IMR-90 (cell line): ENCODE results near the gene DOCK10. TPM values are rescaled to one million over a fixed set of nuclear protein-coding genes. Genes with fewer than 3 reads are reported as not detected.
A peak's percentile ranks its signal among the peaks of the same experiment; 100 is the strongest.

Source experiments
- ATAC-seq: fragments of 200-7000 bp; cut with Tn5 transposase; 2 replicates; pipeline ENCODE4 v1.9.1; 2020; ENCODE audit warnings: low read depth, mild to moderate bottlenecking, moderate library complexity
- BruUV-seq: library from RNA; stranded (reverse); fragments of 400-500 nt; replicated peaks from 2 replicates; lab custom pipeline; 2021; lab: Mats Ljungman, UMichigan
- CTCF ChIA-PET: fragments of 300-600 bp; formaldehyde crosslinking; extraction: SDS; loops from one replicate; lab custom pipeline; 2021; ENCODE audit warnings: antibody characterized with exemption; lab: Yijun Ruan, JAX
- POLR2A ChIA-PET: fragments of 300-600 bp; sonication (Branson Sonifier 250); formaldehyde crosslinking; loops from one replicate; lab custom pipeline; 2022; ENCODE audit warnings: antibody characterized with exemption; ENCODE audit not compliant: unreplicated experiment; lab: Charles Lee
- DNase-seq: peaks from one replicate; pipeline ENCODE4 v3.0.0; 2013
- H2AFZ ChIP-seq: replicated peaks from 2 replicates; pipeline ENCODE3; 2013; ENCODE audit warnings: low read length, mild to moderate bottlenecking; ENCODE audit not compliant: poor library complexity
- H2AK5ac ChIP-seq: 2 replicates; pipeline ENCODE4 v1.6.1; 2013; ENCODE audit warnings: low read depth, low read length, inconsistent platforms
- H2AK9ac ChIP-seq: replicated peaks from 2 replicates; pipeline ENCODE3; 2013; ENCODE audit warnings: mild to moderate bottlenecking, low read depth, low read length, moderate library complexity; ENCODE audit not compliant: poor library complexity
- H2BK120ac ChIP-seq: 2 replicates; pipeline ENCODE4 v1.6.1; 2013; ENCODE audit warnings: low read depth, low read length, inconsistent platforms
- H2BK15ac ChIP-seq: 3 replicates; pipeline ENCODE4 v1.6.1; 2013; ENCODE audit warnings: low read depth, low read length, inconsistent platforms
- H2BK20ac ChIP-seq: 2 replicates; pipeline ENCODE4 v1.6.1; 2013; ENCODE audit warnings: low read depth, mild to moderate bottlenecking, inconsistent platforms, low read length, moderate library complexity
- H2BK5ac ChIP-seq: 2 replicates; pipeline ENCODE4 v1.6.1; 2013; ENCODE audit warnings: mild to moderate bottlenecking, low read depth, low read length, inconsistent platforms; ENCODE audit not compliant: poor library complexity, severe bottlenecking
- H3K14ac ChIP-seq: replicated peaks from 2 replicates; pipeline ENCODE4 v1.6.1; 2013; ENCODE audit warnings: low read depth, low read length, inconsistent platforms
- H3K18ac ChIP-seq: 2 replicates; pipeline ENCODE4 v1.6.1; 2013; ENCODE audit warnings: low read depth, low read length, control low read depth
- H3K23ac ChIP-seq: 2 replicates; pipeline ENCODE4 v1.6.1; 2013; ENCODE audit warnings: low read depth, low read length, inconsistent platforms
- H3K27ac ChIP-seq: 2 replicates; pipeline ENCODE4 v1.5.1; 2013; ENCODE audit warnings: mild to moderate bottlenecking, control low read depth, low read length; ENCODE audit not compliant: insufficient read depth
- H3K27me3 ChIP-seq: 2 replicates; pipeline ENCODE4 v1.6.1; 2013; ENCODE audit warnings: low read length; ENCODE audit not compliant: control insufficient read depth, insufficient read depth
- H3K36me3 ChIP-seq: 2 replicates; pipeline ENCODE4 v1.6.1; 2013; ENCODE audit warnings: low read length, mixed read lengths; ENCODE audit not compliant: control insufficient read depth, insufficient read depth
- H3K4ac ChIP-seq: 2 replicates; pipeline ENCODE4 v1.6.1; 2013; ENCODE audit warnings: low read depth, low read length, inconsistent platforms
- H3K4me1 ChIP-seq: 2 replicates; pipeline ENCODE4 v1.6.1; 2013; ENCODE audit warnings: low read length, mixed read lengths; ENCODE audit not compliant: control insufficient read depth, insufficient read depth
- H3K4me2 ChIP-seq: 2 replicates; pipeline ENCODE4 v1.6.1; 2013; ENCODE audit warnings: low read depth, mild to moderate bottlenecking, control low read depth, low read length, moderate library complexity
- H3K4me3 ChIP-seq: 2 replicates; pipeline ENCODE4 v1.5.1; 2013; ENCODE audit warnings: low read depth, mild to moderate bottlenecking, control low read depth, low read length, moderate library complexity; ENCODE audit not compliant: insufficient read depth
- H3K56ac ChIP-seq: 2 replicates; pipeline ENCODE4 v1.6.1; 2013; ENCODE audit warnings: low read length, inconsistent platforms; ENCODE audit not compliant: insufficient read depth; ENCODE audit errors: extremely low read depth
- H3K79me1 ChIP-seq, 2 experiments: 2 replicates each; pipeline ENCODE4 v1.6.1; 2013; ENCODE audit warnings: low read length in 2 of 2, inconsistent platforms in 1 of 2, low read depth in 1 of 2
- H3K9ac ChIP-seq: 2 replicates; pipeline ENCODE4 v1.6.1; 2013; ENCODE audit warnings: low read depth, low read length, control low read depth
- H3K9me1 ChIP-seq: 2 replicates; pipeline ENCODE4 v1.6.1; 2013; ENCODE audit warnings: low read length, inconsistent platforms; ENCODE audit not compliant: insufficient read depth
- H3K9me3 ChIP-seq: 2 replicates; pipeline ENCODE4 v1.6.1; 2013; ENCODE audit warnings: low read length; ENCODE audit not compliant: control insufficient read depth, insufficient read depth
- H4K20me1 ChIP-seq: 2 replicates; pipeline ENCODE4 v1.6.1; 2013; ENCODE audit warnings: low read length, inconsistent platforms; ENCODE audit not compliant: insufficient read depth
- H4K5ac ChIP-seq: 2 replicates; pipeline ENCODE4 v1.6.1; 2013; ENCODE audit warnings: mild to moderate bottlenecking, low read depth, low read length, control low read depth
- H4K8ac ChIP-seq, 2 experiments: 2 replicates each; pipeline ENCODE4 v1.6.1; 2013; ENCODE audit warnings: low read depth in 2 of 2, low read length in 2 of 2, control low read depth in 1 of 2, inconsistent platforms in 1 of 2
- H4K91ac ChIP-seq: 2 replicates; pipeline ENCODE4 v1.6.1; 2013; ENCODE audit warnings: low read depth, low read length, inconsistent platforms; ENCODE audit not compliant: insufficient read depth
- CHD1 ChIP-seq: IDR thresholded peaks from 2 replicates; pipeline ENCODE4 v1.6.1; 2012; ENCODE audit warnings: low read depth, low read length, improper control_type of control experiment
- FOS ChIP-seq: fragments of 150-350 bp; IDR thresholded peaks from 2 replicates; pipeline ENCODE4 v1.6.1; 2016; ENCODE audit warnings: low read depth, low read length
- MAFK ChIP-seq: IDR thresholded peaks from 2 replicates; pipeline ENCODE4 v1.6.1; 2012; ENCODE audit warnings: low read depth, low read length, improper control_type of control experiment
- MAZ ChIP-seq: IDR thresholded peaks from 2 replicates; pipeline ENCODE4 v1.6.1; 2012; ENCODE audit warnings: low read depth, mild to moderate bottlenecking, low read length, improper control_type of control experiment, moderate library complexity, borderline replicate concordance
- NFE2L2 ChIP-seq: fragments of 150-350 bp; IDR thresholded peaks from 2 replicates; pipeline ENCODE4 v1.6.1; 2016; ENCODE audit warnings: low read depth, mild to moderate bottlenecking, low read length
- SMC3 ChIP-seq: fragments of 150-350 bp; IDR thresholded peaks from 2 replicates; pipeline ENCODE4 v1.6.1; 2016; ENCODE audit warnings: low read depth, mild to moderate bottlenecking, antibody characterized with exemption, low read length, moderate library complexity
- WGBS, 2 experiments: methylation state at CpG; one replicate each; pipeline versions ENCODE4 v1.1.5 to v1.1.7; 2013; ENCODE audit warnings: missing lambda C conversion rate in 2 of 2; ENCODE audit not compliant: insufficient read length in 1 of 2; ENCODE audit errors: extremely low coverage in 2 of 2; 5-methylcytosine and 5-hydroxymethylcytosine counted together
- dilution Hi-C: fragments of 300-500 bp; cut with HindIII; formaldehyde crosslinking; loops from one replicate; pipeline ENCODE4 v1.14.3; 2018; ENCODE audit warnings: low sequenced_read_pairs; ENCODE audit not compliant: unreplicated experiment
- in situ Hi-C: fragments of 300-500 bp; cut with MboI; formaldehyde crosslinking; loops from 3 replicates; pipeline ENCODE4 v1.14.3; 2019; ENCODE audit warnings: low sequenced_read_pairs, inconsistent platforms, mixed read lengths
- intact Hi-C: fragments of 100-400 bp; cut with micrococcal nuclease; formaldehyde crosslinking; loops from 2 replicates; pipeline ENCODE4 v1.10.0; 2022
- polyA plus RNA-seq, 3 experiments: library from polyadenylated mRNA; depleted of rRNA; stranded (reverse); fragments of >200 nt; gene quantifications; 2 replicates each; pipeline ENCODE4 v1.2.3, GENCODE V29; 2012; ENCODE audit warnings: low replicate concordance in 1 of 3
- total RNA-seq: library from RNA; depleted of rRNA; stranded (reverse); fragments of >200 nt; gene quantifications from 2 replicates; pipeline ENCODE4 v1.2.3, GENCODE V29; 2012
- TF ChIP-seq, protein P1 (sequence below): conservative IDR thresholded peaks from 2 replicates; pipeline ENCODE4 v1.5.1; 2012; ENCODE audit warnings: mild to moderate bottlenecking, low read depth, low read length, improper control_type of control experiment

Gene DOCK10
- total and polyA plus RNA-seq, 2 of the 4 experiments (the other 2 are of a cell fraction), result 58.6 to 75.3 TPM

DNA sequence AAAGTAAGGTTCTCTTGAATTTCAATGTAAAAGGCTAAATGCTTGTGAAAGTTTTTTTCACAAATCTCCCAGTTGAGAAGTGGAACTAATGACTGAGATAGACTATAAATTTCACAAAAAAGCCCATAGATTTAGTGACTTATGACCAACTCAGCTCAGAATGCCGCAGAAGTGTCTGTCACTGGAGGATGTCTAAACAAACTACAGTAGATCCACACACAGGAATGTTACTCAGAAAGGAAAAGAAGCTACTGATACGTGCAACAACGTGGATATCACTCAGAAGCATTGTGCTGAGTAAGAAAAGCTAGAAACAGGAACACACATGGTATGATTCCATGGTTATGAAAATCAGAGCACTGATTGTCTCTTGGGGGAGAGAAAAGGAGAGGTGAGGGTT, 151.9 kb downstream of the DOCK10 start:
- 0 out of 2 replicates have a peak, but pooled peaks cover 2% of the 10 kb centered on the region for H3K9me1 ChIP-seq
- H4K5ac ChIP-seq, result peak overlapping the region; percentile 71; the same call in 1 of the 2 replicates
- TF ChIP-seq FOS, result no peak
- no peak for TF ChIP-seq MAZ
- TF ChIP-seq NFE2L2, result no peak
- TF ChIP-seq, protein P1, sequence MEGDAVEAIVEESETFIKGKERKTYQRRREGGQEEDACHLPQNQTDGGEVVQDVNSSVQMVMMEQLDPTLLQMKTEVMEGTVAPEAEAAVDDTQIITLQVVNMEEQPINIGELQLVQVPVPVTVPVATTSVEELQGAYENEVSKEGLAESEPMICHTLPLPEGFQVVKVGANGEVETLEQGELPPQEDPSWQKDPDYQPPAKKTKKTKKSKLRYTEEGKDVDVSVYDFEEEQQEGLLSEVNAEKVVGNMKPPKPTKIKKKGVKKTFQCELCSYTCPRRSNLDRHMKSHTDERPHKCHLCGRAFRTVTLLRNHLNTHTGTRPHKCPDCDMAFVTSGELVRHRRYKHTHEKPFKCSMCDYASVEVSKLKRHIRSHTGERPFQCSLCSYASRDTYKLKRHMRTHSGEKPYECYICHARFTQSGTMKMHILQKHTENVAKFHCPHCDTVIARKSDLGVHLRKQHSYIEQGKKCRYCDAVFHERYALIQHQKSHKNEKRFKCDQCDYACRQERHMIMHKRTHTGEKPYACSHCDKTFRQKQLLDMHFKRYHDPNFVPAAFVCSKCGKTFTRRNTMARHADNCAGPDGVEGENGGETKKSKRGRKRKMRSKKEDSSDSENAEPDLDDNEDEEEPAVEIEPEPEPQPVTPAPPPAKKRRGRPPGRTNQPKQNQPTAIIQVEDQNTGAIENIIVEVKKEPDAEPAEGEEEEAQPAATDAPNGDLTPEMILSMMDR, result no peak
- TF ChIP-seq MAFK, result peak; percentile 64
- no peak for TF ChIP-seq SMC3
- no peak for TF ChIP-seq CHD1
- H2BK15ac ChIP-seq, result no peak overlapping the region; the same call in 2 of the 3 replicates
- no peak overlapping the region for H2BK20ac ChIP-seq
- H4K20me1 ChIP-seq, result no peaks in the 10 kb centered on the region
- H3K27me3 ChIP-seq, result no peaks in the 10 kb centered on the region
- DNase-seq (peak; percentile 60), ATAC-seq (peak; percentile 50)
- H3K4me1 ChIP-seq, result peaks cover 14% of the 10 kb centered on the region
- H4K91ac ChIP-seq, result 0 out of 2 replicates have a peak overlapping the region, but pooled peaks have one; percentile 2
- peaks cover 5 to 24% of the 10 kb centered on the region in 2 experiments; a peak in 3 of 4 replicates for H3K79me1 ChIP-seq
- H3K18ac ChIP-seq, result peak overlapping the region; percentile 94; the same call in 1 of the 2 replicates
- WGBS, 2 experiments, result no CpG with 5 or more reads among the region's 3 CpGs
- in situ Hi-C loops, result no loop called here
- dilution Hi-C loops, result no loop called here
- peak overlapping the region; percentile 76 for H3K14ac ChIP-seq
- no peak overlapping the region for H3K4me3 ChIP-seq
- no peaks in the 10 kb centered on the region for H3K36me3 ChIP-seq
- no peak overlapping the region for H2AK9ac ChIP-seq
- ChIA-PET CTCF (no interaction called here), POLR2A (no interaction called here)
- peak overlapping the region; percentile 25; the same call in 1 of the 2 replicates for H2BK120ac ChIP-seq
- H3K56ac ChIP-seq, result no peak overlapping the region
- peak overlapping the region; percentile 90 for H2BK5ac ChIP-seq
- H4K8ac ChIP-seq, result peak overlapping the region in 1 of 2 experiments; percentile 74; a peak in 2 of 4 replicates
- H3K4me2 ChIP-seq, result peak overlapping the region; percentile 36; the same call in 1 of the 2 replicates
- no TSS peak for BruUV-seq
- intact Hi-C loops, result no loop called here
- no peak overlapping the region for H3K9ac ChIP-seq
- no peaks in the 10 kb centered on the region for H3K9me3 ChIP-seq
- no peak overlapping the region for H3K23ac ChIP-seq
- H2AFZ ChIP-seq, result no peak overlapping the region
- no peak overlapping the region for H3K27ac ChIP-seq
- H3K4ac ChIP-seq, result no peak overlapping the region
- H2AK5ac ChIP-seq, result no peak overlapping the region
